HG02763 (cell line): ENCODE results near the gene FARSA.
"Not testable (repeated sequence)": the region's sequence is repeated elsewhere in the genome, so short reads cannot be mapped to it uniquely, and the experiment has no call there.

ENCODE experiments used
- ATAC-seq: cut with Tn5 transposase; IDR thresholded peaks from one replicate; pipeline ENCODE4 v1.9.1; 2021; ENCODE audit warnings: mild to moderate bottlenecking, moderate library complexity; ENCODE audit not compliant: unreplicated experiment

The FARSA gene

GRCh38 chr19:12933287-12934072 is at the start of gene FARSA:
Gene FARSA (minus strand): TSS chr19:12933711. CDS start chr19:12933696, 15 bp downstream.
- ATAC-seq, result peak; percentile 39

- ATAC-seq, result no peak
These were observed 49.6 kb upstream of the FARSA start for GRCh38 chr19:12983091-12983490.

- ATAC-seq, result no peak
These were observed 49.1 kb upstream of the FARSA start for GRCh38 chr19:12982648-12983047.

GRCh38 chr19:12979974-12980373 is 46.5 kb upstream of the FARSA start:
- ATAC-seq, result no peak

GRCh38 chr19:12976109-12976508 is 42.6 kb upstream of the FARSA start:
- not testable (repeated sequence) for ATAC-seq

GRCh38 chr19:12975221-12975741 is 41.8 kb upstream of the FARSA start:
- no peak for ATAC-seq

- ATAC-seq, result no peak
These were observed 41.0 kb upstream of the FARSA start for GRCh38 chr19:12974301-12975220.

GRCh38 chr19:12973236-12973635 is 39.7 kb upstream of the FARSA start:
- ATAC-seq, result no peak

- ATAC-seq, result no peak
These were observed 36.7 kb upstream of the FARSA start for GRCh38 chr19:12970070-12970820.

GRCh38 chr19:12969292-12969988 is 35.9 kb upstream of the FARSA start, which contains the start of gene DAND5:
Gene DAND5 (plus strand): TSS chr19:12969576. CDS start chr19:12969661, 85 bp downstream.
- no peak for ATAC-seq

- no peak for ATAC-seq
These were observed 34.4 kb upstream of the FARSA start for GRCh38 chr19:12967907-12968306.

- no peak for ATAC-seq
These were observed 32.3 kb upstream of the FARSA start for GRCh38 chr19:12965812-12966135.

GRCh38 chr19:12965017-12965811 is 31.7 kb upstream of the FARSA start:
- ATAC-seq, result peak; percentile 81

GRCh38 chr19:12959481-12959880 is 26.0 kb upstream of the FARSA start:
- ATAC-seq, result no peak

- not testable (repeated sequence) for ATAC-seq
These were observed 24.0 kb upstream of the FARSA start for GRCh38 chr19:12957389-12957952.

- ATAC-seq, result no peak
These were observed 23.2 kb upstream of the FARSA start, which contains the start of gene GADD45GIP1 for GRCh38 chr19:12956446-12957388. Gene GADD45GIP1 (minus strand): TSS chr19:12957223. CDS start chr19:12957212, 11 bp downstream.

GRCh38 chr19:12955996-12956395 is 22.5 kb upstream of the FARSA start:
- no peak for ATAC-seq

GRCh38 chr19:12955575-12955974 is 22.1 kb upstream of the FARSA start:
- not testable (repeated sequence) for ATAC-seq
